ENCODE results near the gene GRIK4. TPM values are rescaled to one million over a fixed set of nuclear protein-coding genes. Genes with fewer than 3 reads are reported as not detected.

The GRIK4 gene
- total RNA-seq, 1 donor from 2014 or later = 2.2 TPM

- Histone ChIP-seq H4K20me1 (ENCODE audit: insufficient read depth, low read length) (no peaks in the 10 kb centered on the region), H3K27ac (ENCODE audit: low read depth, low read length) (no peak overlapping the region), H3K9me3 (ENCODE audit: insufficient read depth, low read depth, low read length) (no peaks in the 10 kb centered on the region), H3K36me3 (ENCODE audit: insufficient read depth, low read length) (no peaks in the 10 kb centered on the region), H3K79me2 (ENCODE audit: insufficient read depth, low read length) (no peaks in the 10 kb centered on the region), H3K27me3 (ENCODE audit: insufficient read depth, low read length) (peaks cover 9% of the 10 kb centered on the region), H3K9ac (ENCODE audit: low read length) (no peak overlapping the region), H2AFZ (ENCODE audit: low read depth, low read length) (no peak overlapping the region), H3K4me3 (ENCODE audit: insufficient read depth, low read depth, low read length) (no peak overlapping the region), H3K4me1 (ENCODE audit: insufficient read depth, low read length) (no peaks in the 10 kb centered on the region), H3K4me2 (ENCODE audit: low read length) (no peak overlapping the region)
- no peak for TF ChIP-seq EZH2 (IDR thresholded peaks at IDR 0.05; ENCODE audit: insufficient read depth, low read length)
- TF ChIP-seq, protein P1, sequence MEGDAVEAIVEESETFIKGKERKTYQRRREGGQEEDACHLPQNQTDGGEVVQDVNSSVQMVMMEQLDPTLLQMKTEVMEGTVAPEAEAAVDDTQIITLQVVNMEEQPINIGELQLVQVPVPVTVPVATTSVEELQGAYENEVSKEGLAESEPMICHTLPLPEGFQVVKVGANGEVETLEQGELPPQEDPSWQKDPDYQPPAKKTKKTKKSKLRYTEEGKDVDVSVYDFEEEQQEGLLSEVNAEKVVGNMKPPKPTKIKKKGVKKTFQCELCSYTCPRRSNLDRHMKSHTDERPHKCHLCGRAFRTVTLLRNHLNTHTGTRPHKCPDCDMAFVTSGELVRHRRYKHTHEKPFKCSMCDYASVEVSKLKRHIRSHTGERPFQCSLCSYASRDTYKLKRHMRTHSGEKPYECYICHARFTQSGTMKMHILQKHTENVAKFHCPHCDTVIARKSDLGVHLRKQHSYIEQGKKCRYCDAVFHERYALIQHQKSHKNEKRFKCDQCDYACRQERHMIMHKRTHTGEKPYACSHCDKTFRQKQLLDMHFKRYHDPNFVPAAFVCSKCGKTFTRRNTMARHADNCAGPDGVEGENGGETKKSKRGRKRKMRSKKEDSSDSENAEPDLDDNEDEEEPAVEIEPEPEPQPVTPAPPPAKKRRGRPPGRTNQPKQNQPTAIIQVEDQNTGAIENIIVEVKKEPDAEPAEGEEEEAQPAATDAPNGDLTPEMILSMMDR (IDR thresholded peaks at IDR 0.05; ENCODE audit: insufficient read depth, low read depth, low read length) = no peak
- H3K9me3 Mint-ChIP-seq (ENCODE audit: unreplicated experiment) = peaks cover 3% of the 10 kb centered on the region
- H3K4me3 Mint-ChIP-seq (ENCODE audit: unreplicated experiment) = no peak overlapping the region
- FAIRE-seq (no peak), DNase-seq (ENCODE audit: low read depth) (no peak)
- peaks cover 5% of the 10 kb centered on the region for H3K4me1 Mint-ChIP-seq (ENCODE audit: low read depth, unreplicated experiment)
- peaks cover 6% of the 10 kb centered on the region for H3K36me3 Mint-ChIP-seq (ENCODE audit: low read depth, unreplicated experiment)
- peaks cover 23% of the 10 kb centered on the region for H3K27me3 Mint-ChIP-seq (ENCODE audit: low read depth, unreplicated experiment)
- H3K27ac Mint-ChIP-seq (ENCODE audit: unreplicated experiment) = no peak overlapping the region
Observed at GRCh38 chr11:120627327-120628163, 116.0 kb downstream of the GRIK4 start.

DNA sequence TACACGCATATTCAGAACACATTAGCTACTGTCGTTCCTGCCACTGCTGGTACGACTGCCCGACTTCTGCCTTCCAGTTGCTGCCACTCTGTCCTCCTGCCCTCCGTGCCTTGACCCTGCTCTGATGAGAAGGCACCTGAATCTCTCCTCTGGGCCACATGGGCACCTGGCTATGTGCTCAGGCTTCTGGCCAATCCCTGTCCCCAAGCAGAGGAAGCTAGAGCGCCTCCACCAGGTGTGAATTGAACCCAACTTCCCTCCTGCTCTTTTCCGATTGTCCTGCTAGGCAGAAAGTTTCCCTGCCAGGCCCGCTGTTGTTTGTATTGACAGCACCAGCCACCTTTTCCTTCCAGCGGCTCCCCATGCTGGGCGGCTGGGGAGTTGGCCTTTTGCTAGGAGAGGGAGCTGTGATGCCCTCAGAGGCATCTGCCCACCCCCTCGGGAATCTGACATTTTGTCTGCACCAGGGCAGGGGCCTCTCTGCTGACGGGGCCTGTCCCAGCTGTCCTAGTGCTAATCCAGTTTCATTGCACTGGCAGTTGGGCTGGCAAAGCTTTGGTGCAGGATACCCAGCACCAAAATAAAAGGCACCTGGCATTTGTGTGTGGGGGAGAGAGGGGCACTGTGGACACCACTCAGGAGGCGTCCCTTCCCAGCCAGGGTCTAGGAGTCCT lies 118.0 kb downstream of the GRIK4 start:
- Mint-ChIP-seq H3K4me1 (ENCODE audit: low read depth, unreplicated experiment) (peaks cover 4% of the 10 kb centered on the region), H3K27me3 (ENCODE audit: low read depth, unreplicated experiment) (peaks cover 25% of the 10 kb centered on the region), H3K4me3 (ENCODE audit: unreplicated experiment) (no peak overlapping the region), H3K36me3 (ENCODE audit: low read depth, unreplicated experiment) (peaks cover 7% of the 10 kb centered on the region), H3K27ac (ENCODE audit: unreplicated experiment) (no peak overlapping the region), H3K9me3 (ENCODE audit: unreplicated experiment) (peaks cover 4% of the 10 kb centered on the region)
- Histone ChIP-seq H3K4me1 (ENCODE audit: insufficient read depth, low read length) (no peaks in the 10 kb centered on the region), H3K27ac (ENCODE audit: low read depth, low read length) (no peak overlapping the region), H3K9ac (ENCODE audit: low read length) (no peak overlapping the region), H3K27me3 (ENCODE audit: insufficient read depth, low read length) (peaks cover 12% of the 10 kb centered on the region), H3K36me3 (ENCODE audit: insufficient read depth, low read length) (no peaks in the 10 kb centered on the region), H3K9me3 (ENCODE audit: insufficient read depth, low read depth, low read length) (no peaks in the 10 kb centered on the region), H4K20me1 (ENCODE audit: insufficient read depth, low read length) (no peaks in the 10 kb centered on the region), H3K4me3 (ENCODE audit: insufficient read depth, low read depth, low read length) (no peak overlapping the region), H3K79me2 (ENCODE audit: insufficient read depth, low read length) (no peaks in the 10 kb centered on the region), H2AFZ (ENCODE audit: low read depth, low read length) (no peak overlapping the region), H3K4me2 (ENCODE audit: low read length) (no peak overlapping the region)
- DNase-seq (ENCODE audit: low read depth) = no peak
- no peak for FAIRE-seq
- TF ChIP-seq, protein P1 (IDR thresholded peaks at IDR 0.05; ENCODE audit: insufficient read depth, low read depth, low read length) = no peak
- TF ChIP-seq EZH2 (IDR thresholded peaks at IDR 0.05; ENCODE audit: insufficient read depth, low read length) = no peak
